C4-2B (cell line): ENCODE measurements around the gene TSC22D1.

Experiments used
- CTCF ChIP-seq: fragments of 450-650 bp; conservative IDR thresholded peaks from 2 replicates; pipeline ENCODE4 v1.5.1; 2017; ENCODE audit warnings: mild to moderate bottlenecking
- ZFX ChIP-seq: fragments of 450-650 bp; IDR thresholded peaks from 2 replicates; pipeline ENCODE4 v1.6.1; 2017

GRCh38 chr13:44540761-44541434 is 35.2 kb downstream of the TSC22D1 start:
- TF ChIP-seq CTCF: no peak
- no peak for TF ChIP-seq ZFX
